IMR-90 (cell line): ENCODE measurements around the gene ABCA6. TPM values are rescaled to one million over a fixed set of nuclear protein-coding genes. Genes with fewer than 3 reads are reported as not detected.

Experiments used
- ATAC-seq: fragments of 200-7000 bp; cut with Tn5 transposase; 2 replicates; pipeline ENCODE4 v1.9.1; 2020; ENCODE audit warnings: low read depth, mild to moderate bottlenecking, moderate library complexity
- BruUV-seq: library from RNA; stranded (reverse); fragments of 400-500 nt; replicated peaks from 2 replicates; lab custom pipeline; 2021; lab: Mats Ljungman, UMichigan
- CTCF ChIA-PET: fragments of 300-600 bp; formaldehyde crosslinking; extraction: SDS; loops from one replicate; lab custom pipeline; 2021; ENCODE audit warnings: antibody characterized with exemption; lab: Yijun Ruan, JAX
- POLR2A ChIA-PET: fragments of 300-600 bp; sonication (Branson Sonifier 250); formaldehyde crosslinking; loops from one replicate; lab custom pipeline; 2022; ENCODE audit warnings: antibody characterized with exemption; ENCODE audit not compliant: unreplicated experiment; lab: Charles Lee
- DNase-seq: peaks from one replicate; pipeline ENCODE4 v3.0.0; 2013
- H2AFZ ChIP-seq: replicated peaks from 2 replicates; pipeline ENCODE3; 2013; ENCODE audit warnings: low read length, mild to moderate bottlenecking; ENCODE audit not compliant: poor library complexity
- H2AK5ac ChIP-seq: 2 replicates; pipeline ENCODE4 v1.6.1; 2013; ENCODE audit warnings: low read depth, low read length, inconsistent platforms
- H2AK9ac ChIP-seq: replicated peaks from 2 replicates; pipeline ENCODE3; 2013; ENCODE audit warnings: mild to moderate bottlenecking, low read depth, low read length, moderate library complexity; ENCODE audit not compliant: poor library complexity
- H2BK120ac ChIP-seq: 2 replicates; pipeline ENCODE4 v1.6.1; 2013; ENCODE audit warnings: low read depth, low read length, inconsistent platforms
- H2BK15ac ChIP-seq: 3 replicates; pipeline ENCODE4 v1.6.1; 2013; ENCODE audit warnings: low read depth, low read length, inconsistent platforms
- H2BK20ac ChIP-seq: 2 replicates; pipeline ENCODE4 v1.6.1; 2013; ENCODE audit warnings: low read depth, mild to moderate bottlenecking, inconsistent platforms, low read length, moderate library complexity
- H2BK5ac ChIP-seq: 2 replicates; pipeline ENCODE4 v1.6.1; 2013; ENCODE audit warnings: mild to moderate bottlenecking, low read depth, low read length, inconsistent platforms; ENCODE audit not compliant: poor library complexity, severe bottlenecking
- H3K14ac ChIP-seq: replicated peaks from 2 replicates; pipeline ENCODE4 v1.6.1; 2013; ENCODE audit warnings: low read depth, low read length, inconsistent platforms
- H3K18ac ChIP-seq: 2 replicates; pipeline ENCODE4 v1.6.1; 2013; ENCODE audit warnings: low read depth, low read length, control low read depth
- H3K23ac ChIP-seq: 2 replicates; pipeline ENCODE4 v1.6.1; 2013; ENCODE audit warnings: low read depth, low read length, inconsistent platforms
- H3K27ac ChIP-seq: 2 replicates; pipeline ENCODE4 v1.5.1; 2013; ENCODE audit warnings: mild to moderate bottlenecking, control low read depth, low read length; ENCODE audit not compliant: insufficient read depth
- H3K27me3 ChIP-seq: 2 replicates; pipeline ENCODE4 v1.6.1; 2013; ENCODE audit warnings: low read length; ENCODE audit not compliant: control insufficient read depth, insufficient read depth
- H3K36me3 ChIP-seq: 2 replicates; pipeline ENCODE4 v1.6.1; 2013; ENCODE audit warnings: low read length, mixed read lengths; ENCODE audit not compliant: control insufficient read depth, insufficient read depth
- H3K4ac ChIP-seq: 2 replicates; pipeline ENCODE4 v1.6.1; 2013; ENCODE audit warnings: low read depth, low read length, inconsistent platforms
- H3K4me1 ChIP-seq: 2 replicates; pipeline ENCODE4 v1.6.1; 2013; ENCODE audit warnings: low read length, mixed read lengths; ENCODE audit not compliant: control insufficient read depth, insufficient read depth
- H3K4me2 ChIP-seq: 2 replicates; pipeline ENCODE4 v1.6.1; 2013; ENCODE audit warnings: low read depth, mild to moderate bottlenecking, control low read depth, low read length, moderate library complexity
- H3K4me3 ChIP-seq: 2 replicates; pipeline ENCODE4 v1.5.1; 2013; ENCODE audit warnings: low read depth, mild to moderate bottlenecking, control low read depth, low read length, moderate library complexity; ENCODE audit not compliant: insufficient read depth
- H3K56ac ChIP-seq: 2 replicates; pipeline ENCODE4 v1.6.1; 2013; ENCODE audit warnings: low read length, inconsistent platforms; ENCODE audit not compliant: insufficient read depth; ENCODE audit errors: extremely low read depth
- H3K79me1 ChIP-seq, 2 experiments: 2 replicates each; pipeline ENCODE4 v1.6.1; 2013; ENCODE audit warnings: low read length in 2 of 2, inconsistent platforms in 1 of 2, low read depth in 1 of 2
- H3K9ac ChIP-seq: 2 replicates; pipeline ENCODE4 v1.6.1; 2013; ENCODE audit warnings: low read depth, low read length, control low read depth
- H3K9me1 ChIP-seq: 2 replicates; pipeline ENCODE4 v1.6.1; 2013; ENCODE audit warnings: low read length, inconsistent platforms; ENCODE audit not compliant: insufficient read depth
- H3K9me3 ChIP-seq: 2 replicates; pipeline ENCODE4 v1.6.1; 2013; ENCODE audit warnings: low read length; ENCODE audit not compliant: control insufficient read depth, insufficient read depth
- H4K20me1 ChIP-seq: 2 replicates; pipeline ENCODE4 v1.6.1; 2013; ENCODE audit warnings: low read length, inconsistent platforms; ENCODE audit not compliant: insufficient read depth
- H4K5ac ChIP-seq: 2 replicates; pipeline ENCODE4 v1.6.1; 2013; ENCODE audit warnings: mild to moderate bottlenecking, low read depth, low read length, control low read depth
- H4K8ac ChIP-seq, 2 experiments: 2 replicates each; pipeline ENCODE4 v1.6.1; 2013; ENCODE audit warnings: low read depth in 2 of 2, low read length in 2 of 2, control low read depth in 1 of 2, inconsistent platforms in 1 of 2
- H4K91ac ChIP-seq: 2 replicates; pipeline ENCODE4 v1.6.1; 2013; ENCODE audit warnings: low read depth, low read length, inconsistent platforms; ENCODE audit not compliant: insufficient read depth
- BHLHE40 ChIP-seq: fragments of 150-350 bp; IDR thresholded peaks from 2 replicates; pipeline ENCODE4 v1.6.1; 2016; ENCODE audit warnings: mild to moderate bottlenecking, low read depth, low read length
- CTCF ChIP-seq: conservative IDR thresholded peaks from 2 replicates; pipeline ENCODE4 v1.5.1; 2012; ENCODE audit warnings: mild to moderate bottlenecking, low read depth, low read length, improper control_type of control experiment
- FOS ChIP-seq: fragments of 150-350 bp; IDR thresholded peaks from 2 replicates; pipeline ENCODE4 v1.6.1; 2016; ENCODE audit warnings: low read depth, low read length
- MAFK ChIP-seq: IDR thresholded peaks from 2 replicates; pipeline ENCODE4 v1.6.1; 2012; ENCODE audit warnings: low read depth, low read length, improper control_type of control experiment
- MAZ ChIP-seq: IDR thresholded peaks from 2 replicates; pipeline ENCODE4 v1.6.1; 2012; ENCODE audit warnings: low read depth, mild to moderate bottlenecking, low read length, improper control_type of control experiment, moderate library complexity, borderline replicate concordance
- POLR2A ChIP-seq: IDR thresholded peaks from 2 replicates; pipeline ENCODE4 v1.6.1; 2012; ENCODE audit warnings: mild to moderate bottlenecking, low read depth, low read length
- USF2 ChIP-seq: fragments of 150-350 bp; IDR thresholded peaks from 2 replicates; pipeline ENCODE4 v1.6.1; 2017; ENCODE audit warnings: mild to moderate bottlenecking, antibody characterized with exemption, low read length, low read depth
- WGBS, 2 experiments: methylation state at CpG; one replicate each; pipeline versions ENCODE4 v1.1.5 to v1.1.7; 2013; ENCODE audit warnings: missing lambda C conversion rate in 2 of 2; ENCODE audit not compliant: insufficient read length in 1 of 2; ENCODE audit errors: extremely low coverage in 2 of 2; 5-methylcytosine and 5-hydroxymethylcytosine counted together
- dilution Hi-C: fragments of 300-500 bp; cut with HindIII; formaldehyde crosslinking; loops from one replicate; pipeline ENCODE4 v1.14.3; 2018; ENCODE audit warnings: low sequenced_read_pairs; ENCODE audit not compliant: unreplicated experiment
- in situ Hi-C: fragments of 300-500 bp; cut with MboI; formaldehyde crosslinking; loops from 3 replicates; pipeline ENCODE4 v1.14.3; 2019; ENCODE audit warnings: low sequenced_read_pairs, inconsistent platforms, mixed read lengths
- intact Hi-C: fragments of 100-400 bp; cut with micrococcal nuclease; formaldehyde crosslinking; loops from 2 replicates; pipeline ENCODE4 v1.10.0; 2022
- polyA plus RNA-seq, 3 experiments: library from polyadenylated mRNA; depleted of rRNA; stranded (reverse); fragments of >200 nt; gene quantifications; 2 replicates each; pipeline ENCODE4 v1.2.3, GENCODE V29; 2012; ENCODE audit warnings: low replicate concordance in 1 of 3
- total RNA-seq: library from RNA; depleted of rRNA; stranded (reverse); fragments of >200 nt; gene quantifications from 2 replicates; pipeline ENCODE4 v1.2.3, GENCODE V29; 2012

The ABCA6 gene
- total and polyA plus RNA-seq, 2 of the 4 experiments (the other 2 are of a cell fraction): under 0.01 TPM; not detected in 1

DNA sequence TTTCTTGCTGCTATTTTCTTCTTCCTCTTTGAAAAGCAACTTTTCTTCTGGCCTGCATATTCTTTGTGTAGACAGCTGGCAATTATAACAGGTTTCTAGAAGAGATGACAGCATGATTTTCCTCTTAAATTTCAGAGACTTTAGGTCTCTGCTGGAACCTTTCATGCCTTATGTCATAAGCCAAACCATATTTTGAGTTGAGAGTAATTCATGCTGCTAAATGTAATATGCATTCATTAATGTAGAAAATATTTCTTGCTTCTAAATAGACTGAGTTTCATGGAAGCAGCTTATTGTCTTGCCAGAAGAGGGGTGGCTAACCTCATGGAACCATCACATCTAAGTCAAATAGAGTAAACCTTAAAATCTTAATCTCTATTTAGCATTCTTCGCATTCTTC lies 55.1 kb downstream of the ABCA6 start:
- no peak overlapping the region for H3K18ac ChIP-seq
- no peak overlapping the region for H3K4ac ChIP-seq
- ChIA-PET POLR2A (no interaction called here), CTCF (no interaction called here)
- no peak overlapping the region for H4K8ac ChIP-seq
- no peak overlapping the region for H3K56ac ChIP-seq
- H2BK120ac ChIP-seq: no peak overlapping the region
- no peak overlapping the region for H2AK9ac ChIP-seq
- H3K27ac ChIP-seq: no peak overlapping the region
- H3K79me1 ChIP-seq: no peaks in the 10 kb centered on the region
- intact Hi-C loops: no loop called here
- DNase-seq (no peak), ATAC-seq (no peak)
- dilution Hi-C loops: no loop called here
- no peak overlapping the region for H3K23ac ChIP-seq
- no peak overlapping the region for H2AFZ ChIP-seq
- no peak overlapping the region for H4K5ac ChIP-seq
- no peak overlapping the region for H2AK5ac ChIP-seq
- no peak overlapping the region for H3K4me2 ChIP-seq
- H3K9ac ChIP-seq: no peak overlapping the region
- TF ChIP-seq USF2 (no peak), MAFK (no peak), BHLHE40 (no peak), MAZ (no peak), FOS (no peak), POLR2A (no peak), CTCF (no peak)
- H3K36me3 ChIP-seq: no peaks in the 10 kb centered on the region
- in situ Hi-C loops: no loop called here
- no peaks in the 10 kb centered on the region for H3K9me1 ChIP-seq
- H2BK5ac ChIP-seq: no peak overlapping the region
- H2BK15ac ChIP-seq: no peak overlapping the region
- no peak overlapping the region for H3K14ac ChIP-seq
- H4K91ac ChIP-seq: no peak overlapping the region
- no peak overlapping the region for H2BK20ac ChIP-seq
- no TSS peak for BruUV-seq
- 100% methylated on average over 1 of the region's 1 CpG; no CpG with 5 or more reads in 1 of the 2 experiments for WGBS, 2 experiments
- H3K27me3 ChIP-seq: no peaks in the 10 kb centered on the region
- H3K4me3 ChIP-seq: no peak overlapping the region
- peaks cover 6% of the 10 kb centered on the region for H3K9me3 ChIP-seq
- H3K4me1 ChIP-seq: no peaks in the 10 kb centered on the region
- no peaks in the 10 kb centered on the region for H4K20me1 ChIP-seq
